Measurements from ENCODE around the gene SLC23A2. TPM values are rescaled to one million over a fixed set of nuclear protein-coding genes. Genes with fewer than 3 reads are reported as not detected.

The SLC23A2 gene
- total RNA-seq, 4 donors from 2014 or later, result 9.6 to 17.0 (median 13.5) TPM

Small RNA genes lying within 50 kb of the gene (small RNA-seq; reads per million reads assigned to genes)
- gene AL121890.1, result not detected
- not detected for gene RF00322

Other genes with a start within 250 kb of the SLC23A2 start
- 10 to 100 TPM; 16.8 to 59.8 (median 37.4) TPM for gene RASSF2, start 177.9 kb downstream of the SLC23A2 start, total RNA-seq
- gene TMEM230, start 111.6 kb upstream of the SLC23A2 start, total RNA-seq, result 100 to 1,000 TPM in 2 of 4 donors, 10 to 100 TPM in 2; 94.0 to 214 (median 125) TPM
- gene PCNA, start 118.4 kb upstream of the SLC23A2 start, total RNA-seq, result 10 to 100 TPM; 26.6 to 51.7 (median 30.7) TPM
- 10 to 100 TPM; 31.3 to 49.6 (median 38.4) TPM for gene CDS2, start 125.5 kb upstream of the SLC23A2 start, total RNA-seq

Measured in subcutaneous adipose tissue (tissue), 4 donors.